NCI-H1694 treated with DMSO at 0.1 percent for 48 hours (cell line): ENCODE results near the gene GREB1L.
"Not testable (repeated sequence)": the region's sequence is repeated elsewhere in the genome, so short reads cannot be mapped to it uniquely, and the experiment has no call there.

Experiments used
- DNase-seq: peaks from one replicate; lab custom pipeline; 2025; lab: John Stamatoyannopoulos, UW

GREB1L gene

GRCh38 chr18:21264651-21265050 is 22.6 kb downstream of the GREB1L start:
- DNase-seq: no peak

- DNase-seq: no peak
Observed at GRCh38 chr18:21265971-21266673, 24.1 kb downstream of the GREB1L start.

DNA sequence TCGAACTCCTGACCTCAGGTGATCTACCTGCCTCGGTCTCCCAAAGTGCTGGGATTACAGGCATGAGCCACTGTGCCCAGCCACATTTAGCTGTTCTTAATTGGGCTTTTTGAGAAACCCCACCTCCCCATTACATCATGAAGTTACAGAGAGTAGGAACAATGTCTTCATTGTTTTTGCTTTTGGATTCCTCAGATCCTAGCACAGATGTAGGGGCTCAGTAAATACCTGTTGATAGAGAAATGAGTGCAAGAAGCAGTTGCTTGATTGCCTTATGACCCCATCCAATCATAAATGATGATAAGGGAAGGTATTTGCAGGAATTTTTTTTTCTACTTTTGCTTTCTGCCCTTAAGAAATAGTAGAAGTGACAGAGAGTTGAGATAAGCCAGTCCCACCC is 25.4 kb downstream of the GREB1L start:
- no peak for DNase-seq

GRCh38 chr18:21269349-21269748 is 27.3 kb downstream of the GREB1L start:
- DNase-seq: no peak

GRCh38 chr18:21270453-21270852 is 28.4 kb downstream of the GREB1L start:
- DNase-seq: no peak

GRCh38 chr18:21272016-21272579 is 30.1 kb downstream of the GREB1L start:
- DNase-seq: no peak

DNA sequence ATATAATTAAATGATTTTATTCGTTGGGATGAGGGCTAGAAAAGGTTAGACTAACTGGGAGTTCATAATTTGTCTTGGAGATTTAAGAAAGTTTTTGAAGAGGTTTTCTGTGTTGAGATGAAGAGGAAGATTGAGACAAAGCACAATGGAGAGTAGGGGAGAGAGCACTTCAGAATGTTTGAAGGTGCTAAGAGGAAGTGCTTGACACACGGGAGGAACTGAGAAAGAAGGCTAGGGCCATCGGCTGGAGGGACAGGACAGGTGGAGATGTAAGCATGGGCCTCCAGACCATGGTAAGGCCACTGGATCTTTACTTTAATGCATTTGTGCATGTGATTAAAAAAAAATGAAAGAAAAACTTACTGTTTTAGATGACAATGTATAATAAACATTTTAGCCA is 31.5 kb downstream of the GREB1L start:
- DNase-seq: no peak

GRCh38 chr18:21275645-21276044 is 33.6 kb downstream of the GREB1L start:
- no peak for DNase-seq

DNA sequence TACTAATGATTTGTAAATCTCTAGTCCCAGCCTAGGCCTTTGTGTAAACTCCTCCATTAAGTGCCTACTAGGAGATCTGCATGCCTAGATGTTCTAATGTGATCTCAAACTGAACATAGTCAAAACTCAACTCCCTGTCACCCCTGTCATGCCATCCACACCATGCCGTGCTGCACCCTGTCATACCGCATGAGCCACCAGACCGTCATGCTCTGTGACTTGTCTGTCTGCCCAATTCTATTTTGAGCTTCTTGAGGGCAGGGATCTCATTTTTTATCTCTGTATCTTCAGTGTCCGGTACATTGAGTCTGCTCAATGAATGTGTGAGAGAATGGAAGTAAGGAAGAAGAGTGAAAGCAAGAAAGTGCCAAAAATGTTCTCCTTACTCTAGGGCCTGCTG is 35.5 kb downstream of the GREB1L start:
- DNase-seq: no peak

DNA sequence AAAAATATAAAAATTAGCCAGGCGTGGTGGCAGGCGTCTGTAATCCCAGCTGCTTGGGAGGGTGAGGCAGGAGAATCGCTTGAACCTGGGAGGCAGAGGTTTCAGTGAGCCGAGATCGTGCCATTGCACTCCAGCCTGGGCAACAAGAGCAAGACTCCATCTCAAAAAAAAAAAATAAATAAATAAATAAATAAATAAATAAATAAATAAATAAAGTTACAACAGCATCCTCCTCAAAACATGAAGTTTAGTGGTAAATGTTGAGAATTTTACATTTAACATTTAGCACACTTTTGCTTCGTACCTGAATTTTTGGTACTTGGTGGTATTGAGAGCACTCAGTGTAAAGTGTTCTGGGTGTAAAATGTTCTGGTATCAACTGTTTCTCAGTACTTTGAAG is 36.2 kb downstream of the GREB1L start:
- not testable (repeated sequence) for DNase-seq

GRCh38 chr18:21281603-21282002 is 39.6 kb downstream of the GREB1L start:
- no peak for DNase-seq

DNA sequence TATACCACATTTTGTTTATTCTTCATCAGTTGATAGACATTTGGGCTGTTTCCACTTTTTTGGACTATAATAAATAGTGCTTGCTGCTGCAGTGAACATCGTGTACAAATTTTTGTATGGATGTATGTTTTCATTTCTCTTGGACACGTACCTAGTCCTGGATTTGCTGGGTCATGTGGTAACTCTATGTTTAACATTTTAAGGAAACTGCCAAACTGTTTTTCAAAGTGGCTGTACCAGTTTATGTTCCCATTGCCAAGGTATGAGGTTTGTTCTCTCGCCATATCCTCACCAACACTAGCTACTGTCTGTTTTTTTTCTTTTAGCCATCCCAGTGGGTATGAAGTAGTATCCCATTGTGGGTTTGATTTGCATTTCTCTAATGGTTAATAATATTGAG is 42.5 kb downstream of the GREB1L start:
- DNase-seq: no peak

GRCh38 chr18:21289827-21290226 is 47.8 kb downstream of the GREB1L start:
- no peak for DNase-seq

DNA sequence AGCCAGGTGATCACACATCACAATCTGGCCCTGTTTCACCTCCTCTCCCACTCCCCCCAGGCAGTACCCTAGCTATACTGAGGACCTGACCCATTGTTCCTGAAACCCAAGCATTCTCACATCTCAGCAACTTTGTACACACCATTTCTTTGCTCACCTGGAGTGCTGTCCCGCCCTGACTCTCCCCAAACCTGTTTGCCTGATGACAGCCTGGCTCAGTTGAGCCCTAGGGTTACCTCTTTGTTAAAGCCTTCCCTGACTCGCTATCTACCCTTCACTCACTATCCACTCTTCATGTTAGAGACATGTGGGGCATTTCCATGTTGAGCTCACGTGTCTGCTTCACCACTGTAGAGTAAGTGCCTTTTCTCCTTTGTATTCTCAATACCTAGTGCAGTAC is 49.1 kb downstream of the GREB1L start:
- no peak for DNase-seq

DNA sequence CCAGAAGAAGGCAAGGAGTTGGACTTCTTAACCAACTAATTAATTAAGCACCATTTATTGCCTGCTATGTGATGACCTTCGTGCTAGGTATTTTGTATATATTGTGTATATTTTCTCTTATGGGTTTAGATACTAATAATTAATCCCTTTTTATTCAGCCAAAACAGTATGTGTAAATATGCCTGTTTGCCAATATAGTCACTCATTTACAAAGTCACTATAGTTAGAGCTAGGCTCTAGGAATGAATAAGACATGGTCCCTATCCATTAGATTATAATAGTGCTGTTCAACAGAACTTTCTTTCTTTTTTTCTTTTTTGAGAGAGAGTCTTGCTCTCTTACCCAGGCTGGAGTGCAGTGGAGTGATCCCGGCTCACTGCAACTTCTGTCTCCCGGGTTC is 51.4 kb downstream of the GREB1L start:
- DNase-seq: no peak

- no peak for DNase-seq
Observed at GRCh38 chr18:21295101-21295500, 53.1 kb downstream of the GREB1L start.

DNA sequence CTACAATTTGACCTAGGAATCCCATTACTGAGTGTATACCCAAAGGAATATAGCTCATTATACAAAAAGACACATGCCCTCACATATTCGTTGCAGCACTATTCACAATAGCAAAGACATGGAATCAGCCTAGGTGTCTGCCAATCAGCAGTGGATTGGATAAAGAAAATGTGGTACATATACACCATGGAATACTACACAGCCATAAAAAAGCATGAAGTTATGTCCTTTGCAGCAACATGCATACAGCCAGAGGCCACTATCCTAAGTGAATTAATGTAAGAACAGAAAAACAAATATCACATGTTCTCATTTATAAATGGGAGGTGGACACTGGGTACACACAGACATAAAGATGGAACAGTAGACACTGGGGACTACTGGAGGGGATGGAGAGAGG is 54.0 kb downstream of the GREB1L start:
- DNase-seq: no peak

GRCh38 chr18:21298351-21298750 is 56.3 kb downstream of the GREB1L start:
- no peak for DNase-seq

- no peak for DNase-seq
Observed at GRCh38 chr18:21300035-21300907, 58.2 kb downstream of the GREB1L start.

GRCh38 chr18:21300908-21301200 is 58.8 kb downstream of the GREB1L start:
- no peak for DNase-seq

DNA sequence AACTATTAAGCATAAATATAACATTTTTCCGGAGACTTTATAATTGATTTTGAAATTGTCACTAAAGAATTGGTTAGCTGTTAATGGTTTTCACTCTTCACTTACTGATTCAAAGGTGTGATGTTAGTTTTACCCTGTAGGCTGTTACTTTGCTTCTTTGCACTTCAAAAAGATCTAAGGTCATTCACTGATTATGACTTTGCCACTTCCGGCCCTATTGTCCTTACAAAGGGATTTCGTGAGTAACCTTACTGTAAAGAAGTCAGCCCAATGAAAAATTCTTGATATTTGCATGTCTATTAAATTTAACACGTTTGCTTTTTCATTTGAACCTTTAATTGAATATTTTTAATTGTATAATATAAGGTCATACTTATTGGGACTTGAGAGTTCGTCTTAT is 61.4 kb downstream of the GREB1L start:
- DNase-seq: no peak

GRCh38 chr18:21303895-21304294 is 61.9 kb downstream of the GREB1L start:
- DNase-seq: no peak

- DNase-seq: no peak
Observed at GRCh38 chr18:21305621-21306020, 63.6 kb downstream of the GREB1L start.
